ENCODE measurements around the gene TPMT.

GRCh38 chr6:18099511-18099910 lies 55.4 kb downstream of the TPMT start:
- TF ChIP-seq CTCF (IDR thresholded peaks at IDR 0.05) (no peak), POLR2A (IDR thresholded peaks at IDR 0.05) (no peak)
